ENCODE measurements around the gene BTBD10. TPM values are rescaled to one million over a fixed set of nuclear protein-coding genes. Genes with fewer than 3 reads are reported as not detected.
"Not testable (repeated sequence)": the region's sequence is repeated elsewhere in the genome, so short reads cannot be mapped to it uniquely, and the experiment has no call there.

The BTBD10 gene
- total RNA-seq, 2 donors from 2014 or later, result 24.5 to 36.7 TPM

DNA sequence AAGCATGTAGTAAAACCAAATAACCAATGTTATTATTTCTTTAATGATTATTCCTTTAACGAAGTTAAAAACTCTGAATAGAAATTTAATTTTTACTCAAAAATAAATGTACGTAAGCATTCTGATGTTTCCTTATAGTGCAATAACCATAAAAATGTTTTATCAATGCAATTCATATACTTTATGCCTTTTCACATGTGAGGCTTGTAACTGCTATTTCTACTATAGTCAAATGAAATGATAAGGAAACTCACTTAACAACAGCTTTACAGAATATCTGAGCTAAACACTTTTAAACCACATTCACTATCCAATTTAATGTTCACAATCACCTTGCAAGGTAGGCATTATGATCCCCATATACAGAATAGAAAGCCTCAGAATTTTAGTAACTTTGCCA is 17.4 kb downstream of the BTBD10 start:
- no peak for DNase-seq (ENCODE audit: low spot score)
- Histone ChIP-seq H3K4me1 (ENCODE audit: control insufficient read depth in 1 of 2, low read depth in 2 of 2) (peaks cover 20 to 25% of the 10 kb centered on the region in 2 donors), H3K27me3 (replicated peaks; ENCODE audit: insufficient read depth) (no peaks in the 10 kb centered on the region), H3K4me3 (no peak overlapping the region), H3K27ac (no peak overlapping the region), H3K9me3 (no peaks in the 10 kb centered on the region), H3K36me3 (no peaks in the 10 kb centered on the region)
- TF ChIP-seq, protein P1, sequence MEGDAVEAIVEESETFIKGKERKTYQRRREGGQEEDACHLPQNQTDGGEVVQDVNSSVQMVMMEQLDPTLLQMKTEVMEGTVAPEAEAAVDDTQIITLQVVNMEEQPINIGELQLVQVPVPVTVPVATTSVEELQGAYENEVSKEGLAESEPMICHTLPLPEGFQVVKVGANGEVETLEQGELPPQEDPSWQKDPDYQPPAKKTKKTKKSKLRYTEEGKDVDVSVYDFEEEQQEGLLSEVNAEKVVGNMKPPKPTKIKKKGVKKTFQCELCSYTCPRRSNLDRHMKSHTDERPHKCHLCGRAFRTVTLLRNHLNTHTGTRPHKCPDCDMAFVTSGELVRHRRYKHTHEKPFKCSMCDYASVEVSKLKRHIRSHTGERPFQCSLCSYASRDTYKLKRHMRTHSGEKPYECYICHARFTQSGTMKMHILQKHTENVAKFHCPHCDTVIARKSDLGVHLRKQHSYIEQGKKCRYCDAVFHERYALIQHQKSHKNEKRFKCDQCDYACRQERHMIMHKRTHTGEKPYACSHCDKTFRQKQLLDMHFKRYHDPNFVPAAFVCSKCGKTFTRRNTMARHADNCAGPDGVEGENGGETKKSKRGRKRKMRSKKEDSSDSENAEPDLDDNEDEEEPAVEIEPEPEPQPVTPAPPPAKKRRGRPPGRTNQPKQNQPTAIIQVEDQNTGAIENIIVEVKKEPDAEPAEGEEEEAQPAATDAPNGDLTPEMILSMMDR (IDR thresholded peaks at IDR 0.05), result no peak
- no peak for ATAC-seq (ENCODE audit: insufficient number of reproducible peaks, low FRiP score, low read depth)

GRCh38 chr11:13440100-13440855 is 22.7 kb downstream of the BTBD10 start:
- Histone ChIP-seq H3K27ac (peak overlapping the region; percentile 43 to 63), H3K4me1 (ENCODE audit: control insufficient read depth in 1 of 2, low read depth in 2 of 2) (peaks cover 0 to 4% of the 10 kb centered on the region in 2 donors), H3K9me3 (no peaks in the 10 kb centered on the region), H3K36me3 (no peaks in the 10 kb centered on the region), H3K4me3 (peak overlapping the region; percentile 65), H3K27me3 (replicated peaks; ENCODE audit: insufficient read depth) (no peaks in the 10 kb centered on the region)
- DNase-seq (ENCODE audit: low spot score) (no peak), ATAC-seq (ENCODE audit: insufficient number of reproducible peaks, low FRiP score, low read depth) (peak; percentile 77)
- TF ChIP-seq, protein P1 (IDR thresholded peaks at IDR 0.05), result no peak

GRCh38 chr11:13438291-13438690 is 24.7 kb downstream of the BTBD10 start:
- Histone ChIP-seq H3K27ac (no peak overlapping the region), H3K4me3 (no peak overlapping the region), H3K27me3 (replicated peaks; ENCODE audit: insufficient read depth) (no peaks in the 10 kb centered on the region), H3K36me3 (no peaks in the 10 kb centered on the region), H3K4me1 (ENCODE audit: control insufficient read depth in 1 of 2, low read depth in 2 of 2) (peaks cover 0 to 4% of the 10 kb centered on the region in 2 donors), H3K9me3 (no peaks in the 10 kb centered on the region)
- ATAC-seq (ENCODE audit: insufficient number of reproducible peaks, low FRiP score, low read depth) (no peak), DNase-seq (ENCODE audit: low spot score) (no peak)
- TF ChIP-seq, protein P1 (IDR thresholded peaks at IDR 0.05), result no peak

GRCh38 chr11:13436836-13437235 is 26.2 kb downstream of the BTBD10 start:
- not testable (repeated sequence) for H3K27ac ChIP-seq; H3K27me3 ChIP-seq (replicated peaks; ENCODE audit: insufficient read depth); H3K4me3 ChIP-seq; DNase-seq (ENCODE audit: low spot score); H3K36me3 ChIP-seq; H3K9me3 ChIP-seq; ATAC-seq (ENCODE audit: insufficient number of reproducible peaks, low FRiP score, low read depth); H3K4me1 ChIP-seq (ENCODE audit: control insufficient read depth in 1 of 2, low read depth in 2 of 2)

GRCh38 chr11:13434247-13435205 is 28.5 kb downstream of the BTBD10 start:
- no peaks in the 10 kb centered on the region for H3K4me1 ChIP-seq (ENCODE audit: control insufficient read depth in 1 of 2, low read depth in 2 of 2)
- H3K27ac ChIP-seq, result no peak overlapping the region
- no peak overlapping the region for H3K4me3 ChIP-seq
- no peaks in the 10 kb centered on the region for H3K9me3 ChIP-seq
- no peak for ATAC-seq (ENCODE audit: insufficient number of reproducible peaks, low FRiP score, low read depth)
- DNase-seq (ENCODE audit: low spot score), result no peak
- TF ChIP-seq, protein P1 (IDR thresholded peaks at IDR 0.05), result no peak
- H3K27me3 ChIP-seq (replicated peaks; ENCODE audit: insufficient read depth), result no peaks in the 10 kb centered on the region
- H3K36me3 ChIP-seq, result no peaks in the 10 kb centered on the region
